DMS 273 (cell line): ENCODE data around the gene CLEC2B.

Experiments used
- DNase-seq: peaks from one replicate; lab custom pipeline; 2025; ENCODE audit not compliant: unreplicated experiment; lab: John Stamatoyannopoulos, UW

CLEC2B gene

DNA sequence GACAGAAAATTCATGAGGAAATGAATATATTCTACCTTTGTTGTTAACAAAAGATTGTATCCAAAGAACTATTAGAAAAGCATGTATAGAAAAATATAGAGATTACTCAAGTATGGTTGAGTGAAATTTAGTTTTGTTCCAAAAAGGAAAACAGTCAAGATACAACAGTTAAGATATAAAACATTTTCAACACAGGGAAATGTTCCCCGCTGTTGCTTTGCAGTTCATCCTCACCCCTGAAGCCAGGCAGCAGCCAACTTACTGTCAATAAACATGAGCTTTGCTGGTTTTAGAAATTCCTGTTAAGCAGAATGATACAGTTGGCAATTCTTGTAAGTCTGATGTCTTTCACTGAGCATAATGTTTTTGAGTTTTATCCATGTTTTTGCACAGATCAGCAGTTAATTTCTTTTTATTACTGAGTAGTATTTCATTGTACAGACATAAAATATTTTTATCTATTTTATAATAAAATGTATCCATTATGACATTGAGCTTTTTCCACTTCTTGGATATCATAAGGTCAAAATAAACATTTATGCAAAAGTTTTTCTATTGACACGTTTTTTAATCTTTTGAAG is 1.2 kb upstream of the CLEC2B start:
- no peak for DNase-seq

DNA sequence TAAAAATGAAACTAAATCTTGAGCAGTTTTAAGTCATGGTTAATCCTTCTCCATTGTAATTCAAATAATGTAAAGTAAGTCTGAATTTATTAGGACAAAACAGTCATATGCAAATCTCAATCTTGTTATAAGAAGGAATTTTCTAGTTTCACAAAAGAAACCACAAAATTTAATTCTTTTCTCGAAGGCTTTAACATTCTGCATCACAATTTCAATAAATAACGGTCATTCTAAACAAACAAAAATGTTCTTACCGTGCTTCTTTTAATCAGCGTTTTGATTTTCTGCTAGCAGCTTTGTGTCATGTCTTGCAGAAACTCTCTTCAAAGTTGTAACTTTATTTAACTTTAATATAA is 225 bp downstream of the CLEC2B start:
- DNase-seq = no peak

DNA sequence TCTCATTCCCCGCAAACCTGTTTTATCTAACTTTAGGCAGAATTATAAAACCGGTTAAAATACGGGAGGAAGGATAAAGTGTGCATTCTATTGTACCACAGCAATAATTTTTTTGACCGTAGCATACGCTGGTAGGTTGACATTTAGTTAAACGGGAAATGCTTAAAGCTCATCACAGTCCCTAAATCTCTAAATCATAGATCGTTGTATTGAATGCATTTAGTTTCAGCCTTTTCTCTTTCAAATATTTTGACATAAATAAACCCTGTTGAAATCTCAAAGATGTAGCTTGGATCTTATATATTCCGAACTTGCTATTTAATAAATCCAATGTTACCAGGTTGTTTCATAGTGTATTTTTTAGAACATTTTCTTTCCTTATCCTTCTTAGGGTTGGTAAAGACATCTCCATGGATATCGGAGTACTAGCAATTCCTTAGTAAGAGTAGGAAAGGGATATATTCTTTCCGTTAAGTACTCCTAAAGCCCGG is 798 bp downstream of the CLEC2B start:
- DNase-seq = no peak

DNA sequence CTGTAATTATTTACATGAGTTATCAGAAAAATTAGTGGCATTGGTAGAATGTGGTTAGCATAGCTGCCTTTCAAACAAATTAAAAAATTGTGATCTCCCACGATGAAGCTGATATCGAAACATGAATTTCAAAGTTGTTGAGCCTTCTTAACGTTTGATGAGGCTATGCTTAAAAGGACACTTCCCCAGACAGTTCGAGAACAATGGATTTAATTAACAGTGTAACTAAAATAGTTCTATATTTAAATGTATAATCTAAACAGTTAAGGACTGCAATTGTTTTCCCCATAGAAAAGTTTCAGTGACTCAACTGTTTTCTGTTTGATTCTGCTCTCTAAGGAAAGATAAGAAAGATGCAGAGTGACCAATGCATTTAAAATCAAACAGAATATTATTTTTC is 1.6 kb downstream of the CLEC2B start:
- DNase-seq = no peak

DNA sequence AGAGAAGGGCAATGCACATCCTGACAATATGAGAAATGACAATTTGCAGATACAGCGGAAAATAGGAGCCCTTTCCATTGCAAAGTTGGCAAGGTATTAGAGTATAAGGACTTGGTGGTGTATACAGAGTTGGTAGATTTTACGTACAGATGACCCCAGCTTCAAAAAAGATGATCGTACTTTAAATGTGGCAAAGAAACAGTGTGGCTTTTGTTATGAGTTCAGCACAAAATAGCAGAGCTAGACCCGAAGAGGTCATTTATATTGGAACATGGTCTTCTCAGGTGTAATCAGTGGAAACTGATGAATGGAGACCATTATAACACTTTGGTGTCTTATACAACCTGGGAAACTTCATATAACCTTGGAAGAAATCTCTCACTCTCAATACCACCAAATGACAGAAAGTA is 2.3 kb downstream of the CLEC2B start:
- no peak for DNase-seq

DNA sequence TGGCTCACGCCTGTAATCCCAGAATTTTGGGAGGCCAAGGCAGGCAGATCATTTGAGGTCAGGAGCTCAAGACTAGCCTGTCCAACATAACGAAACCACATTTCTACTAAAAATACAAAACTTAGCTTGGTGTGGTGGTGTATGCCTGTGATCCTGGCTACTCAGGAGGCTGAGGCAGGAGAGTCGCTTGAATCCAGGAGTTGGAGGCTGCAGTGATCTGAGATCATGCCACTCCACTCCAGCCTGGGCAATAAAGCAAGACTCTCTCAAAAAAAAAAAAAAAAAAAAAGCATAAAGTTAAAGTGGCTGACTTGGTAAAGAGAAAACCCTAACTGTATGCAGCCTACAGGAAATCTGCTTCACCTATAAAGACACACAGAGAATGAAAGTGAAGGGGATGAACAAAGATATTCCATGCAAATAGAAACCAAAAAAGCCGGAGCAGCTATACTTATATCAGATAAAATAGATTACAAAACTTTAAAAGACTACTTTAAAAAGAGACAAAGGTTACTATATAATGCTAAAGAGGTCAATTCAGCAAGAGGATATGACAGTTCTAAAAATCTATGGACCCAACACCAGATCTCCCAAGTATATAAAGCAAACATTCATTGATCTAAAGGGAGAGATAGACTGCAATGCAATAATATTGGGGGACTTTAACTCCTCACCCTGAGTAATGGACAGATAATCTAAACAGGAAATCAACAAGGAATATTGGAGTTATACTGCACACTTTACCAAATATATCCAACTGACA is 4.1 kb downstream of the CLEC2B start:
- DNase-seq = no peak

DNA sequence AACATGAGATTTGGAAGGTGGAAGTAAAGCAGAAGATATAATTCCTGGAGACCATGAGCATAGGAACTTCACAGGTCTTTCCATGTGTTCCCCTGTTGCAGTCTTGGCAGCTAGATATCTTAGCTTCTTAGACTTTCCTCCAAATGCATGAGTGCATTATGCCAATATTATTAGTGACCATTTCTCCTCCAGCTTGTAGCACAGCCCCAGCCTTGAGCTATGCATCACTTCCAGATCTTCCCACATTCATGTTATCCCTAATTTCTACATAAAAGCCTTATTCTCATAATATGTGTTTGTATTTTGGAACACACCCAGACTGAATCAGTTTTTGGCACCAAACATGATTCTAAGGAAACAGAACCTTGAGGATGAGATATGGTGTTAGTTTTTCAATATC is 11.0 kb downstream of the CLEC2B start:
- no peak for DNase-seq

DNA sequence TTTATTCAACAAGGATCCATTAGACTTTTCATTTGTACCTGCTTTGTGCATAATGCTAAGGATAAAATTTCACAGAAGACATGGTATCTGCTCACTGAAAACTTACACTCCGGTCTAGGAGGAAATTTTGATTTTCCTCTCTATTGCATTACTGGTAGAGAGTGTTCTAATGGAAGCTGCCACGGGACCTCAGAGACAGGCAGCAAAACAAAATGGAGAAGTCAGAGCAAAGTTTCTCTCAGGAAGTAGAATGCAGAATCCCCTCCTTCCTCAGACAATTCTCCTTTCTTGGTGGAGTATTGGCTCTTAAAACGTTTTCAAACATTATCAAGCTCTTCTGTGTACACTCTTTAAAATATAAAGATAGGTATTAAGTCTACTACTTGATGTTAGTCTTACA is 12.3 kb downstream of the CLEC2B start:
- no peak for DNase-seq

DNA sequence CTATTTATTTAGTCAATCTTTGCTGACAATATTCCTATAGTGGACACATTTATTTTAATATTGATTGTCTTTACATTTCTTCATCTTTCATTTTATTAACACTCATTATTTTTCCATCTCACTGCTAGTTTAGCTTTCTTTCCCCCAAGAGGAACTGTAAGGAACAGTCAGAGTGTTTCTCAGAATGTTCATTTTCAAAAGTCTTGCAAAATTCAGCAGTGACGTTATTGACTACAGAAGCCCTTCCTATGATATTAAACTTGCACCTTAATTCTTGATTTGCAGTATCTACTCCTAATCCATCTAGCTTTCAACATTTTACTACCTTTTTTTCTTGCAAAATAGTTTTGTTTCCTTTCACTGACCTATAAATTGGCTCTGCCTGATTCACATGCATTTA is 13.0 kb downstream of the CLEC2B start:
- no peak for DNase-seq

DNA sequence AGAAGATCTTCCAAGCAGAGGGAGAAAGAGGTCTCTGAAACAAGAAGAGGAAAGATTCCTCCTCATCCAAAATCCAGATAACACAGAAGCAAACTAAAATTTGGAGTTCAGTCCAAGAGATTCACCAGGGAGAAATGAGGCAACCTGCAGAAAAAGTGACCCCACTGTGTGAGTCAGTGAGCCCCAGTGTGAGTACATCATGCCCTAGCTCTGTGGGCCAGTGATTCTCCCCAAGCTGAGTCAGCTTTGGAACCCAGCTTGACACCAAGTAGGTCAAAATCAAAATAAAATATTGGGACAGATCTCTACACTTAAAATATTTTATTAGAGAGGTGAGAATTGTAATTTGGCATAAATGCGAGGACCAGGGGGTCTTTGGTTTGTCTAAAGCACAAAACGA is 17.2 kb downstream of the CLEC2B start:
- DNase-seq = no peak

DNA sequence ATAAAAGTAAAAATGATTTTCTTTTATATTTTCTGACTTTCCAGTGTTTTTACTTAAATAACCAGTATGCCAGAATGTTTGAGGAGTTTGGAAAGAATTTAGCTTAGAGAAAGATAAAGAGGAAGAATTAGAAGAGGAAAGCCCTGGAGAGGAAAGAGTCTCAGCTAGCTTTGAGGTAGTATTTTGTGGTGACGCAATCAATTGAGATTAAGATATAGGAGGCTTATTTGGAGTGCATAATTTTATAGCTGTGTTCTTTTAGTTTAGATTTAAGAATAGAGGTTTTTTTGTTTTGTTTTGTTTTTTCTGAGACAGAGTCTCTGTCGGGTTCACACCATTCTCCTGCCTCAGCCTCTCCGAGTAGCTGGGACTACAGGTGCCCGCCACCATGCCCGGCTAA is 18.1 kb downstream of the CLEC2B start:
- DNase-seq = no peak

DNA sequence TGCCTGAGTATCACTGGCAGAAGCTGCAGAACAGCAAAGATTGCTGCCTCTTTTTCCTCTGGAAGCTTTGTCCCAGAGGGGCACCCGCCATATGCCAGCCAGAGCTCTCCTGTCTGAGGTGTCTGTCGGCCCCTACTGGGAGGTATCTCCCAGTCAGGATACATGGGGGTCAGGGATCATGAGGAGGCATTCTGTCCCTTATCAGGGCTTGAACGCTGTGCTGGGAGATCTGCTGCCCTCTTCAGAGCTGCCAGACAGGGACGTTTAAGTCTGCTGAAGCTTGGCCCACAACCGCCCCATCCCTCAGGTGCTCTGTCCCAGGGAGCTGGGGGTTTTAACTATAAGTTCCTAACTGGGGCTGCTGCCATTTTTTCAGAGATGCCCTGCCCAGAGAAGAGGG is 20.3 kb downstream of the CLEC2B start:
- no peak for DNase-seq

DNA sequence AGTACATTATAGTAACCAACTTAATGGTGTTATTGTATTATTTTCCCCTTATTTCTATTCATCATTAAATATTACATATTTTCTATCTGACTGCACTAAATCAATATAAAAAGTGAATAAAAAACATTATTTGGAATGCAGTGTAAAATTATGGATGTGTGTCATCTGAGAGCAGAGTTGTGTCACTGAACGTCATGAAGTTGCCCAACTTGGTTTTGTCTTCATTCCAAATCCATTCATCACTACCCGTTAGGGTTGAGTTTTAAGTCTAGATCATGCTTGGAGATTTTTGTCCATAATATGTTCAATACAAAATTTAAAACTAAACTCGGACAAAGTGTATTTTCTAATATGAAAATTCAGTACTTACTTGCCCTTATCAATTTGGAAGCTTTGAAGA is 25.7 kb downstream of the CLEC2B start:
- DNase-seq = no peak

DNA sequence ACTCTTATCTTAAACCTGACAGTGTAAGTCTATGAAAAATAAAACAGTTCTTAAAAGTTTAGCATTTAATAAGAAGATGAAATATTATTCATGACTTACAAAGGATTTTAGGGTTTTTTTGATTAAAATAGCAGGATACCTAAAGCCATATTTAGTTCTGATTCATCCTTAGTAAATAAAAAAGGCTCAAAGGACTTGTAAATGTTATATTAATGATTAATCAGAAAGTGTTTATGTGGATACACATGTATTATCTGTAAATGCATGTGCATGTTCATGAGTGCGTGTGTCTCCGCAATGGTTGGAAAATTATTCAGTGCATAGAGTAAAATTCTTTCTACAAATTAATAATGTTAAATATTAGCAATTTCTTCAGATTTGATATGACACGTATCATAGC is 37.4 kb downstream of the CLEC2B start:
- DNase-seq = no peak

DNA sequence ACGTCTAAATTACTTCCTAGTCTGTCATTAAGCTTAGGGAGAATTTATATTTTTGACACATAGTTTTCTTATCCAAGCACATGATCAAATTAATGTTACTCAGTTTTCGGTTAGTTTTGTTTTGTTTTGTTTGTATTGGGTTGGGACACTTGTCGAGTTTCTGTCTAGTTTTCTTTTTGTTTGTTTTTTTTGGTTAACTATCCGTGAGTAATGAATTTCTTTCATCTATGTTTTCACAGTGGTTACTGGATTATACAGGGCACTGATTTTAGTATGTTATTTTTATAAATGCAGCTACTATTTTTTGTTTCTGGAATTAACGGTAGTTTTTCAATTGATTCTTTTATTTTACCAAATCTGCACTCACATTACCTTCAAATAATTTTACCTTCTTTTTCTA is 39.2 kb downstream of the CLEC2B start:
- DNase-seq = no peak

DNA sequence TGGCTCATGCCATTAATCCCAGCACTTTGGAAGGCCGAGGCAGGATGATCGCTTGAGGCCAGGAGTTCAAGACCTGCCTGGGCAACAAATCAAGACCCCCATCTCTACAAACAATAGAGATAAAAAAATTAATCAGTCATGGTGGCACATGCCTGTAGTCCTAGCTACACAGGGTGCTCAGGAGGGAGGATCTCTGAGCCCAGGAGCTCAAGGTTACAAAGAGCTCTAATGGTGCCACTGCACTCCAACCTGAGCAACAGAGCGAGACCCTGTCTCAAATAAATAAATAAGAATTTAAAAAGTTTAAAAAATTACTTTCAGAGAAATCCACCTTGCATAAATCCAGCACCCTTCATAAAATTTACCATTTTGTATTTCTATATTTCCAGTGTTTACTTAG is 39.7 kb downstream of the CLEC2B start:
- DNase-seq = no peak

DNA sequence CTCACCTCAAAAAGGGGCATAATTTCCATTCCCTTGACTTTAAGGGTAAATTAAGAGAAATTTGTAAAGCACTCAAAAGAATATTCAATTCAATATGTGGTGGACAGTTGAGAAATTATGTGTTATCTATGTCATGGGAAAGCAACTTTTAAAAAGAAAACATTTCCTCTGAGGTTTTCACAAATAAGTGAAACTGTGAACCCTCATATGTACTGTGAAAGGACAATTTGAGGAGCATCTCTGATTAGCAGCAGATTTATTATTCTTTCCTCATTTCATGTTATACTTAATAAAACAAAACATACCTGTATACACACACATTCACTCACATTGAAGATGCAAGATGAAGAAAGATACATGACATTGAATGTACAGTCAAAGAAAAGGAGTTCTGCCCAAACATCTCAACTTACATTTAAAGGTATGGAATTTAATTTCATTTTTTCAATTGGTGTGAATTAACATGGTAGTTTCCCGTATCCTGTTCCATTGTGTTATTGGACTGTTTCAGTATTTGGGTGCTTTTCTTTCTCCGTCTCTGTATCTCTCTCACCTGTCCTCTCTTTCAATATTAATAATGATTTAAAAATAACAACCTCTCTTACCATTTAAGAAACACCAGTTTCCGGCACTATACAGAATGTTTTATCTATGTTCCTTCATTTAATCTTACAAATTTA is 41.8 kb downstream of the CLEC2B start, which contains the start of gene KLRF1:
KLRF1 (plus strand) TSS at position 273 of the 680 bp plus-strand sequence; CDS start at position 337, 64 bp downstream.
- DNase-seq = no peak

DNA sequence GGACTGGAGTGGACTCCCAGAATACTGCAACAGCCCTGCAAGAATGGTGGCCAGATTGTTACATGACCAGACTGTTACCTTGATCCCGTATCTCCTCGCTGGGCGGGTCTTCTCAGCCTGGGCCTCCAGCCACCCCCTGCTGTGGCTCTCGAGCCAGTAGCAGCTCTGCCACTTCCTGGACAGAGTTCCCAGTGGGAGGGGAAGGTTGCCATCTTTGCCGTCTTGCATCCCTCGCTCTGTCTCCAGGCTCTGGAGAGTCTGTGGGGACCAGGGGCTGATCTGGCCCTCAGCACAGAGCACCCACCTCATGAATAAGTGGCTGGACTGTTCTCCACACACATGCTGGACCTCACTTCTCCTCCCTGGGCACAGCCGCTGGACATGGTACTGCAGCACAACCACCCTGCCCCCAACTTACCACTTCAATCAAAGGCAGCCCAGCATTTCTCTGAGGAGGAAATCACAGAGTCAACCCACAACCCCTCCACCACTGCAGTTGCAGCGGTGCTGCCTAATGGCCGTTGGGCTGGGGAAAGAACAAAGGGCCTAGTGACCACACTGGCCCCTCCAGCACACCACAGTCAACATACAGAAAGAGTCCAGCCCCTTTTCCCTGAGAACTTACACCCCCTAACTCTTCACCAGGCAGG is 48.7 kb downstream of the CLEC2B start:
- DNase-seq = no peak

DNA sequence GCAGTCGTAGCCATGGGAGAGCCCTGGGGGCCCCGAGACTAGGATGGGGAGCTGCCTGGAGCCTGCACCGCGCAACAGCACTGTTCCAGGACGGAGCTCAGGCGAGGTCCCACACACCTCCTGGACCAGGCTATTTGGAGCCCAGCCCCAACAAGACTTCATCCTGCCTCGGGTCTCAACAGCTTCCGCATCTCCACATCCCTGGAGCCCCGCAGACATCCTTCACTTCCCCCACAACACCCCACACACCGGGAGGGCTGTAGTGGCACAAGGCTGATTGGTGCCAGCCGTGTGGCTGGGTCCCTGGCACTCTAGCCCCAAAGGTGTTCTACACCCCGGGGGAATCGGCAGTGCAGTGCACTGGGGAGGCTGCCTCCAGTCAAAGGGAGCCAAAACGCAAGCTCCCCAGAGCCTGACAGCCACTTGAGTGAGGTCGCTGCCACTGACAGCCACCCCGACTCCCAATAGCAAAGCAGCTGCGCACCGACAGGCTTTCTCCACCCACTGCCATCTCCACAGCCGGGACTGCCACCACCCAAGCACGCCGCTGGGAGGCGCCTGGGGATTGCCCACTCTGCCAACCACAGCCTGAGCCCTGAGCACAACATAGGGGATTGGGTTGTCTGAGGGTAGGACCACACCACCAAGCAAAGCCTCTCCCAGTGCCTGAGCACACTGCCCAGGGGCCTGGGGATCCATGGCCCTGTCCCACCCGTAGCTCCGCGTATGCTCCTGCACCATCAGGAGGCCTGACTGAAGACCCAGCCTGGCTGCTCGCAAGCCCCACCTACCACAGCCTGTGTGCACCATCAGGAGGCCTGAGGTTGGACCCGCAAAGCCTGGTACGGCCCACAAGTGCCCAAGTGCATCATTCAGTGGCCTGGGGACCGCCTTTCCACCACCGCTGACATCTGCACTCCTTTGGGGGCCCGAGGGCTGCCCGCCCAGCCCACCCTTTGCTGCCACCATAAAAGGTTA is 55.0 kb downstream of the CLEC2B start:
- peak; percentile 44 for DNase-seq

DNA sequence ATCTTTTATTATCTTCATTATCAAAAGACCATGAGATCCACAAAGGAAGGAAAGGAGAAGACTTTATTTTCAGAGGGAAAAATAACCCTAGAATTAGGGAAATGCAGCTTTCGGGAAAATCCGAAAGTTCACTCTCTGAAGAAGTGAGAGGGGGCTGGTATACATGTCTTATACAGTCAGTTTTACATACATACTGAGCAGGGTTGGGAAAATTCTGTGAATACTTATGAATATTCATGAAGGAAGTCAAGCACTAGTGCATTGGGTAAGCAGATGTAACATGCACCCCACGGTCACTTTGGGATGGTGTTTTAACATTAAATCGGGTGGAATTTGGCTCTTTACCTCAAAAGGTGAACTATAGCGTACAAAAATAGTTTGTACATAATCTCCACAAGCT is 57.5 kb downstream of the CLEC2B start:
- DNase-seq = no peak

DNA sequence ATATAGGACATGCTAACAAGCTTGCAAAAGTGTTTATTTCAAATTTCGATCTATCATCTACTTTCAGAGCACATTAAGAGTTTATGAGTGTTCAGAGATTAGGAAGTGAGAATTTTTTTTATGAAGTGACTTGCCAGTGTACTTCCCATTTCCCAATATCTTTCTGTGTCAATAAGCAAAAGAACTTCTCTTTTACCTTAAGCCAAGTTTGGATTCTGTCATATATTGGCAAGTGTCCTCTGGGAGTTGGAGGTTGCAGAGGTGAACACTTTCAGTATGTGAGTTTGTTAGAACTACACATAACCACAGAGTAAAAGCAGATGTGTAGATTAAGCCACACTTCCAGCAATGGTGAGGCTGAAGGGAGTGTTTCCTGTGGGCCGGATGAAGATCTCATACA is 58.5 kb downstream of the CLEC2B start:
- no peak for DNase-seq
